NCI-H524 treated with DMSO at 0.1 percent for 48 hours (cell line): ENCODE measurements around the gene FKBP1B.
"Not testable (repeated sequence)": the region's sequence is repeated elsewhere in the genome, so short reads cannot be mapped to it uniquely, and the experiment has no call there.

Experiments used
- DNase-seq: peaks from one replicate; lab custom pipeline; 2025; lab: John Stamatoyannopoulos, UW

FKBP1B gene

GRCh38 chr2:24072259-24072658 lies 22.7 kb downstream of the FKBP1B start:
- no peak for DNase-seq

GRCh38 chr2:24073816-24074215 lies 24.3 kb downstream of the FKBP1B start:
- no peak for DNase-seq

DNA sequence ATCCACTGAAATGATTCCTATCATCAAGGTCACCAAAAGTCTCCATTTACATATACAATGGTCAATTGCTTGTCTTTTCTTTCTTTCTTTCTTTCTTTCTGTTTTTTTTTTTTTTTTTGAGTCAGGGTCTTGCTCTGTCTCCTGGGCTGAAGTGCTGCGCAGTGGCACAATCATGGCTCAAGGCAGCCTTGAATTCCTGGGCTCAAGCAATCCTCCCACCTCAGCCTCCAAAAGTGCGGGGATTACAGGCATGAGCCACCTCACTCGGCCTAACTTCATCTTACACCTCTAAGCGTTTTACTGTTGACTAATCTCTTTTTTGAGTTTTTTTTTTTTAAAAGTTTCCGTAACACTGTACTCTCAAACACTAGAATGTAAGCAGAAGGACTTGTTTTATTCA lies 25.7 kb downstream of the FKBP1B start:
- DNase-seq: no peak

GRCh38 chr2:24075915-24076848 lies 26.6 kb downstream of the FKBP1B start, which contains the start of gene SF3B6:
TSS of gene SF3B6 (minus strand) at chr2:24076326. CDS start at chr2:24076229, 97 bp downstream.
- peak; percentile 84 for DNase-seq

DNA sequence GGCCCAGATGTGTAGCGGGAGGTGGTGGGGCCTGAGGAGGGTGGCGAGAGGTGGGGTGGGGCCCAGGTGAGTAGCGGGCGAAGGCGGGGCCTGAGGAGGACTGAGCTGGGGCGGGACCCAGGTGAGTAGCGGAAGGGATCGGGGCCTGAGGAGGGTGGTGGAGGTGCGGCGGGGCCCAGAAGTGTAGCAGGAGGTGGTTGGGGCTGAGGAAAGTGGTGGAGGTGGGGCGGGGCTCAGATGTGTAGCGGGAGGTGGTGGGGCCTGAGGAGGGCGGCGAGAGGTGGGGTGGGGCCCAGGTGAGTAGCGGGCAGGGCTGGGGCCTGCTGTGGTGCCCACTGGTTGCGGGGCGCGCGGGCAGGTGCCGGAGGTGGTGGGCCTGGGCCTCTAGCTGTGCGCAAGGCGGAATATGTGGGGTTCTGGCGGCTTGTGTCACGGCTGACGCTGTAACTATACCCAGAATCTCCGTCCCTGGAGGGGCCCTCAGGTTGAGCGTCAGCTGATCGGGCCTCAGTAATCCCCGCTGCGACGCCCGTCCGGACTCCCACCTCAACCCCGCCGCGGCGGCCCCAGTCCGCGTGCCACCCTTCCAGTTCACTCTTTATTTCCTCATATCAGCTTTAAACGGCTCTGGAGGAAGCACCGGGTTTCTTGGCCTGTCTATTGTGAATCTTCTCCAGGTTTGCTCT lies 27.5 kb downstream of the FKBP1B start:
- no peak for DNase-seq

DNA sequence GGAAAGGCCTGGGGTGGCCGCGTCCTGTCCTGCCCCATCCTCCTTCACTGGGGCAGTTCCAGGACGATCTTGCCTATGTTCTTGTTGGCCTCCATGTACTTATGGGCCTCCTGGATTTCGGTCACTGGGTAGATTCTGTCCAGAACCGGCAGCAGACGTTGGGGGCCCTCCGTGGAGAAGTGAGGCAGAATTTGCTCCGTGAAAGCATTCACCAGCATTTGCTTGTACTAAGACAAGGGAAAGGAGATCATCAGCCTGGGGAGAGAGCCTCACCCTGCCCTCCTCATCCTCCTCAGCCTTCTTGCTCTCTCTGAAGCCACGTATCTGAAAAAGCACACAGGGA lies 28.0 kb downstream of the FKBP1B start:
- DNase-seq: no peak

DNA sequence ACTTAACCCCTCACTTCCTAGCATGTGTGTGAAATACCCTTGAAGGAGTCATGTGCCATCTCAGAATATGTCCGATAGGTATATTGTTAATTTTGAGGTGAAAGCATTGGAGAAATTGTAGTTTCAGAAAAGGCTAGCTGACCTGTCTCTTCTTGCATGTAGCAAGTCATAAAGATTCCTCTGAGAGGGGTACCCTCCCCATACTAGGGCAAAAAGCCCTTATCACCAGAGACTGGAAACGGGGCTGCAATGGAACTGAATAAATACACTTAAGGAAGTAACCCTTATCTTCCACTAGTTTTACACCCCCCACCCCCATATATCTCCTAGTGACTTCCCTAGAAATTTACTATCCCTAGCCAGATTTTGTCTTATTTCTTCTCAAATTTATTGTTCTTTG lies 28.3 kb downstream of the FKBP1B start:
- DNase-seq: no peak

GRCh38 chr2:24080701-24081100 lies 31.2 kb downstream of the FKBP1B start:
- DNase-seq: no peak

DNA sequence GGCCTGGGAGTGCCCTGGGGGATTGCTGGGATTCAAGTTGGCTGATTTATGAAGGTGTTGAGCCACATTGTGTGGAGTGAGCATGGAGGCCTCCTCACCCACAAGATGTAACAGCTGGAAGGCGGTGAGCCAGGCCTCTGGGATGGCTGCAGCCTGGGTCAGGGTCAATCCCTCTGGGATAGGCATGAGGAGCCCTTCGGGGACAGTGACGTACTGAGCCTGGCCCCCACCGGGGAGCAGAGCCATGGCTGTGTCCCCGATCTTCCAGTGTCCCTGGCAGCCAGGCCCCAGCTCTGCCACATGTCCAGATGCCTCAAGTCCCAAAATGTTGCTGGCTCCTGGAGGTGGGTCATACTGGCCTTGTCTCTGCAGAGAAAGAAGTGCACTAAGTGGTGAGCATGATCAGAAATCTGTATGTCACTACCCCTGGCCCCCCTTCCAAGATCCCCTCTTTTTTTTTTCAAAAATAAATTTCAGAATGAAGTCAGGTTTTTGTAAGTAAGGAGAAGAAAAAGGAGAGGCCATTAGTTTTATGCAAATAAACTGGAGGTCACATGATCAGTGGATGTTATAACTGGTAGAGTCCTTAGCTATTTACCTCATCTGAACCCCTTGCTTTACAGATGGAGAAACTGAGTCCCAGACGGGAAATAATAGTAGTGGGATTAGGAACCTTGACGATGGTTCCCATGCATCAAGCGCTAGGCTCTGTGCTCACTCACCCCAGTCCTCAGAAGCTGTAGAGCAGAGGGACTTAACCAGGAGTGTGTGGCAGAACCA lies 33.4 kb downstream of the FKBP1B start:
- DNase-seq: no peak

DNA sequence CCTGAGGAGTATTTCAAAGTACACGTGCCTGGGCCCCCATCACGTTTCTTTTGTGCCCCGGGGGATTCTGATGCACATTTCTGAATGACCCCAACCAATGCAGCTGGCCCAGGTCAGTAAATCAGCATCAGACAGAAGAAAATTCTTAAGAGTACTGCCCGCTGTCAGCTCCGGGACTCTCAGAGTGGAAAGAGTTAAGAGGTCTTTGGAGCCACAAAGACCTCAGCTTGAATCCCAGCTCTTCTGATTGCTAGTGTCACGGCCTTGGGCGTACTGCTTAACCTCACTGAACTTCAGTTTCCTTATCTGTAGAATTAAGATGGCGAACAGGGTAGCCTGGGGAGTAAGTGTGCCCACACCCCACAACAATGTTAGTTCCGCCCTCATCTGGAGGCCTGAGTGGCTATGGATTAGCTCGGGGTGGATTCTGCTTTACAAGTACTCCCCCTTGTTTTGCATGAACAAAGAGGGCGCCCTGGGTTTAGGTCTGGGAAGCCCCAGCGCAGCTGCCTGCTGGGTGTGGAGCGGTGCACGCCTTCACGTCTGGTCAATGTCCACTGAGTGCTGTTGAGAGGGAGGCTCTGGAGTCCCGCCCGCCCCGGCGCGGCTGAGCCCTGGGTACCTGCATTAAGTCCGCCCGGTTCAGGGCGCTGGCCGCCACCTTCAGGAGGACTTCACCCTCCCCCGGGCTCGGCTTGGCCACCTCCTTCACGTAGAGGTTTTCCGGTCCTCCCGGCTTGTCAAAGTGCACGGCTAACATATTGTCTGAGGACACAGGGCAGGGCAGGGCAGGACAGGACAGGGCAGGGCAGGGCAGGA lies 34.2 kb downstream of the FKBP1B start:
- DNase-seq: peak; percentile 66

- peak; percentile 66 for DNase-seq
Observed at GRCh38 chr2:24084386-24085199, 35.1 kb downstream of the FKBP1B start, which contains the start of gene TP53I3. TSS of gene TP53I3 (minus strand) at chr2:24084834. CDS start at chr2:24084326, 508 bp downstream.

- no peak for DNase-seq
Observed at GRCh38 chr2:24085200-24085489, 35.6 kb downstream of the FKBP1B start.

DNA sequence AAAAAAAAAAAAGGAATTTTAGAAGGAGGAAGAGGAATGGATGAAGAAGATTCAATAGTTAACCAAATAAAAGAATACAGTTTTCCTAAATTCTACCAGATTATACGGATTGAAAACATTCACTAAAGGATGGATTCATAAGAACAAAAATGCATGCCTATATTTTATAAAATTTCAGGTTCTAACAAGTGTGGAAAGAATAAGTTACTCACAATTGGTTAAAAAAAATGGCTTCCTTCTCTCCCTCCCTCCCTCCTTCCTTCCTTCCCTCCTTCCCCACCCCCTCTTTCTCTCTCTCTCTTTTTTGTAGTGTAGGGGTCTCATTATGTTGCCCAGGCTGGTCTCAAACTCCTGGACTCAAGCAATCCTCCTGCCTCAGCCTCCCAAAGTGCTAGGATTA lies 36.7 kb downstream of the FKBP1B start:
- DNase-seq: no peak

DNA sequence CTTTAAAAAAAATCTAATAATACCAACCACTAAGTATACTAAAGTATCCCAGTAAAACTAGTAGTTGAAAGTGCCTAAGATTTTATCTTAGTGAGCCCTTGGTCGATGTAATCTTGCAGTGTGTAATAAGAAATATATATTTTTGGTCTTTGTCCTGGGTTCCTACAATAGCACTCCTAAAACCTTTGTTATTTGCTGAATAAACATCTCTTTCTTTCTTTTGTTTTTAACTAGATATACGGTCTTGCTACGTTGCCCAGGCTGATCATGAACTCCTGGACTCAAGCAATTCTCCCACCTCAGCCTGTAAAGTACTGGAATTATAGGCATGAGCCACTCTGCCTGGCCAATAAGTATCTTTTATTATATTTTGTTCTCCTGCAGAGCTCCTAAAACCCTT lies 37.5 kb downstream of the FKBP1B start:
- DNase-seq: no peak

DNA sequence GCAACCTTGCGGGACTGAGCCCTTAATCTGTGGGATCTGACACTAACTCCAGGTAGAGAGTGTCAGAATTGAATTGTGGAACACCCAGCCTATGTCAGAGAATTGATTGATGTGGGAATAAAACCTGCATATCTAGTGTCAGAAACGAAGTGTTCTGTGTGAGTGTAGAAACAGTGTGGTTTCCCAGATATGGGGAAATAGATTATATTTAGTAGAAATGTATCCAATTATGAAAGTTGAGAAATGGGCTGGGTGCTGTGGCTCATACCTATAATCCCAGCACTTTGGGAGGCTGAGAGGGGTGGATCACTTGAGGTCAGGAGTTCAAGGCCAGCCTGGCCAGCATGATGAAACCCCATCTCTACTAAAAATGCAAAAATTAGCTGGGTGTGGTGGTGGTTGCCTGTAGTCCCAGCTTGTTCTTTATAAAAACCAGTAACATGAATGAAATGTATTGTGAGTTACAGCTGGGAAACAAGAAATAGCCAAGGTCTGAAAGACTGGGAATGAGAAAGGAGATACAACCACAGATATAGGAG lies 39.3 kb downstream of the FKBP1B start:
- no peak for DNase-seq

GRCh38 chr2:24093270-24093669 lies 43.7 kb downstream of the FKBP1B start:
- DNase-seq: not testable (repeated sequence)

GRCh38 chr2:24095171-24095677 lies 45.7 kb downstream of the FKBP1B start:
- not testable (repeated sequence) for DNase-seq

- DNase-seq: not testable (repeated sequence)
Observed at GRCh38 chr2:24100732-24101131, 51.2 kb downstream of the FKBP1B start.

GRCh38 chr2:24101992-24102391 lies 52.5 kb downstream of the FKBP1B start:
- DNase-seq: no peak

DNA sequence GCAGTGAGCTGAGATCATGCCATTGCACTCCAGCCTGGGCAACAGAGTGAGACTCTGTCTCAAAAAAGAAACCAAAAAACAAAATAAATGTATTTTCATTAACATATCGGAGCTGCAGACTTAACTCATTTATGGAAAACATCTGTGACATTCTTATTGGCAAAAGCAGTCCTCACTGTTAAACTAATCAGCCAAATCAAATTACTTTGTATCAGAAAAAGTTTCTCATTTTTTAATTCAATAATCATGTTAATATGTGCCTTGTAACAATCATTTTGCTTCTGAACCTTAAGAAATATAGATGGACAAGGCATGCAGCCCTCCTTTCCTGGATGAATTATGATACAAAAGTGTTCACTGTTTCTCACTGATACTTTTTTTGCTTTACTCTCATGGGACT lies 53.1 kb downstream of the FKBP1B start:
- DNase-seq: no peak
